Iris pigment epithelial cell (primary cell): ENCODE data around the gene FSCN2.

ENCODE experiments used
- DNase-seq: peaks from one replicate; pipeline ENCODE4 v3.0.0-alpha.2; 2011; ENCODE audit warnings: low read depth

The FSCN2 gene

DNA sequence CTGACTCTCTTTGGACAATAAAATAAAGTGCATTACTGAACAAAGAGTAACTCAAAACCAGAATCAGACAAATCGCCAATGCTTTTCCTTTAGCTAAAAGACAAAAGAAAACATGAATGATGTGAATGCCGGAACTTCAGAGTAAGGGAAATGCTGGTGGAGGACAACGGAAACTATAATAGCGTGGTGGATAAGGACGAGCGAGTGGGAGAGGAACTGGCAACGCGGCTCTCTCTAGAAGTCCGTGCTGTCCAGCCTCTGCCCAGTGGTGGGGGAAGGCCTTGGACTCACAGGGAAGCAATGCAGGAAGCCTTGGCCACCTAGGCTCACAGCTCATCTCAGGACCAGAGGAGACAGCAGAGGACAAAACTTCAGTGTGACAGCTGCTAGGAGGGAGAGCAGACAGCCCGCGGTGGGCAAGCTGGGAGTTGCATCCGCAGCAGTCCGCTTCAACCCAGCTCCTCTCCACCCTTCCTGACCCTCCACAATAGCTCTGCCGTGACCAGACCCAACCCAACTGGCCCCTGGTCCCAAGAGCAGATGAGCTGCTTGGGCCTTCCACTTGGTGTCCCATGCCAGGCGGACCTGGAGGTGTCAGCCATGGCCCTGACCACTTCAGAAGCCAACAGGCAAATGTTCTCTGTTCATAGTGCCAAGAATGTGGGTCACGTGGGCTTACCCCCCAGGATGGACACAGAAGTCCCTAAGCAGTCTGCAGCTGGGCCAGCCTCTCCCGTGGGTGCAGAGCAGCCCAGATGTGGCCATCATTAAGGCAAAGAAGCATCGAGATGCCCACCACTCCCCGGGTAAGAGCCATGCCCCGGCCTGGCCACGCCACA is 29.3 kb downstream of the FSCN2 start:
- DNase-seq: no peak

GRCh38 chr17:81558115-81558468 is 29.9 kb downstream of the FSCN2 start:
- DNase-seq: no peak

DNA sequence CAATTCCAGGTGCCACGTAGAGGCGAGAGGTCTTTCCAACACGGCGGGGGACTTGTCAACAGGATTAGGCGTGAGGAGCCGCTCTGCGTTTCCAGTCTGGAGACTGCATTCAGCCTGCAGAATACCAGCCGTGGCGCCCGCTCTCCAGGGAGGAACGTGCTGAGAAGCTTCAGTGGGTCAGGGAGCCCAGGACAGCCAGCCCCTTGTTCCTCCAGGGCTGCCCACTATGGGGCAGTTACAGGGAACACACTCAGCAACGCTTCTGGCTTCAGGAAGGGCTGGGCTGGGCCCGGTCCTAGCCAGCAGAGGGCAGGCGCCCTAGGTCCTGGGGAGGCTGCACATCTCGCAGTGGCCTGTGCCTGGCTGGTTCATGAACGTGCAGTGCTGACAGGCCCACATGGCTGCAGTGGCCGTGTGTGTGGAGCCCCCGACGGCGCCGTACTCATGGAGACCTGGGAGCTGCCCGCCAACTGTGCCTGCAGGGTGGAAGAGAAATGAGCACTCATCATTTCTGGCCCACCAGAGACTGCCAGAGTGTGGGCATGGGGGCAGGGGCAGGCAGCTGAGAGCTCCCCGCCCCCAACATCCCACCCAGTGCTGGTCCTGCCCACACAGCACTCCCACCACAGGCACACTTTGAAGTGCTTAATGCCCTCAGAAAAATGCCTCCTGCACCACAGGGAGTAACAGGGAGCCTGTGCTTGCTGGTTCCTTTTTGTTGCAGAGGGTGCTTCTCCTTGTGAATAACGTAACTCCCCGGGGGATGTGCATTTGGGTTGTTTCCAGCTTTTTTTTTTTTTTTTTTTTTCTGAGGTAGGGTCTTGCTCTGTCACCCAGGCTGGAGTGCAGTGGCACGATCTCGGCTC is 31.0 kb downstream of the FSCN2 start:
- DNase-seq: no peak

GRCh38 chr17:81561494-81561885 is 33.3 kb downstream of the FSCN2 start:
- peak; percentile 50 for DNase-seq

GRCh38 chr17:81563861-81564586 is 35.8 kb downstream of the FSCN2 start:
- DNase-seq: peak; percentile 97

- no peak for DNase-seq
Measured at GRCh38 chr17:81564778-81565177, 36.6 kb downstream of the FSCN2 start.

DNA sequence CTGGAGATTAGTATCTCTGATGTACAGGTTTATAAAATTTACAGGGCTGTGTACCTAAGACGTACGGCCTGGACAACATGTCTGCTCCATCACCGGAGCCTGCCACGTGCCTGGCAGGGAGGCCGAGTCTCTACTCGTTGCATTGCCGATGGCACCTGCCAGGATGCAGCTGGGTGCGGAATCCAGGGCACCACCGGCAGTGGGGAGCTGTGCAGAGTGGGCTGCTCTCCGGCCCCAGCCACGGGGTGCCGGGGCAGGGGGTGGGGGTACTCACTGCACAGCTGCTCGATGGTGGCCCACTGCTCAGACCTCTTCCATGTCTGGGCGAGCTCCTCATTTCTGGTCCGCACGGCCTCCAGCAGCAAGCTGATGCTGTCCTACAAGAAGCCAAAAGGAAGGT is 37.1 kb downstream of the FSCN2 start:
- no peak for DNase-seq

GRCh38 chr17:81566461-81567126 is 38.4 kb downstream of the FSCN2 start:
- peak; percentile 96 for DNase-seq

- no peak for DNase-seq
Measured at GRCh38 chr17:81567191-81567590, 39.0 kb downstream of the FSCN2 start.

DNA sequence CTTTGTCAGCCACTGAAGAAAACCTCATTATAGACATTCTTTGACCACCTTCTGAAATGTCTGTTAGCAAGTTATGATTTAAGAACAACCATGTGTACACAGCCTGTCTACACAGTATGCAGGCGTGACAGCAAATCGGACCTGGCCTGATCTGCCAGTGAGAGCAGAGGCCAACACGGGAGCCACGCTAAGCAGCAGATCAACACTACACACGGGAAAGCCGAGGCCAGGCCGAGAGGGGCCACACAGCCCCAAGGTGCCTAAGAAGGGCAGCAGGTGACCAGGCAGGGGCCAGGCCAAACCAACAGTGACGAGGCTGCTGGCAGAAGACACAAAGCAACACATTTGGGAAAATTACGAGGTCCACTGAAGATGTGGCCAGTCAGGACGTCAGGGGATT is 40.2 kb downstream of the FSCN2 start:
- DNase-seq: no peak

DNA sequence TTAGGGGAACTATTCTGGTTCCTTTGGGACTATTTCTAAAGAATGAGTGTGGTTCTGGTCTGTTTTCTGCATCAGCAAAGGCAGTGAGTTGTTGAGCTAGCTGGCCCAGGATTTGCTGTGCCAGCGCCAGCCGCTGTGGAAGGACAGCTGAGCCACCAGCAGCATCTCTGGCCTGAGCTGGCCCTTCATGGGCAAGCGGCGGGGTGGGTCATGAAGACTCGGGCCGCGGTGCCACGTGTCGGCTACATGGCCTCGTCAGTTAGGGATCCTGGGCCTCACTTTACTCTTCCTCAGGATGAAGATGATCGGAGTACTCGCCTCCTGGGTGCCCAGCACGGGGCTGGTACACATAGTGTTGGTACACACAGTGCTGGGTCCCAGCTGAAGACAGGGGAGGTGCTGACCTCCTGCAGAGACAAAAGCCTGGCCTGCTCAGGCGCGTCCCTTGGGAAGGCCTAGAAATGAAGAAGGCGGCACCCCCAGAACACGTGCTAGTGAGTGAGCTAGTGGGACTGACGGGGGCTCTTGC is 41.9 kb downstream of the FSCN2 start:
- no peak for DNase-seq

DNA sequence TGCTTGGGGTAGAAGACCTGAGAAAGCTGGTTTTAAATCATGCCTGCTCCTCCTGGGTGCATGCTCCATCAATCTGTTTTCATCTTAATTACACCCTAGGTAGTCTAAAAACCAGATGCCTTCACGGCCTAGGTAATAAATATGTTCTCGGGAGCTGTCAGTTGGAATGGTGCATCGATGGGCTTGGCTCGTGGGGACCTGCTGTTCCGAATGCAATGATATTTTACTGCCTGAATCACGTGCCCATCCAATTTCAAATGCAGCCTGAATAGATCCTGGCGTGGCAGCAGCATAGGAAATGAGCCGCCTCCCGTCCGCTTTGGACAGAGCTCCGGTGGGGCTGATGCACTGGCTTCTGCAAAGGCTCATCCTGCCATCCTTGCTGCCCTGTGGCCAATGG is 42.8 kb downstream of the FSCN2 start:
- DNase-seq: no peak

- DNase-seq: no peak
Measured at GRCh38 chr17:81572563-81573168, 44.5 kb downstream of the FSCN2 start.

- DNase-seq: no peak
Measured at GRCh38 chr17:81573794-81574642, 45.8 kb downstream of the FSCN2 start.

DNA sequence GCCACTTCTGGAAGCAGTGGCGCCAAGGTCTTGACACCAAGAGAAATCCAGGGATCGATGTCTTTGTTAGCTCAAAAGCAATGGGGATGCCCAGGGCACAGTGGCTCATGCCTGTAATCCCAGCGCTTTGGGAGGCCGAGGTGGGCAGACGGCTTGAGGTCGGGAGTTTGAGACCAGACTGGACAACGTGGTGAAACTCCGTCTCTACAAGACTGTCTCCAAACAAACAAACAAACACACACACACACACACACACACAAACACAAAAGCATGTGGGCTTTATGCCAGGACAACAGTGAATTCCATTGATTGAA is 46.4 kb downstream of the FSCN2 start:
- no peak for DNase-seq

- no peak for DNase-seq
Measured at GRCh38 chr17:81575836-81576235, 47.7 kb downstream of the FSCN2 start.

DNA sequence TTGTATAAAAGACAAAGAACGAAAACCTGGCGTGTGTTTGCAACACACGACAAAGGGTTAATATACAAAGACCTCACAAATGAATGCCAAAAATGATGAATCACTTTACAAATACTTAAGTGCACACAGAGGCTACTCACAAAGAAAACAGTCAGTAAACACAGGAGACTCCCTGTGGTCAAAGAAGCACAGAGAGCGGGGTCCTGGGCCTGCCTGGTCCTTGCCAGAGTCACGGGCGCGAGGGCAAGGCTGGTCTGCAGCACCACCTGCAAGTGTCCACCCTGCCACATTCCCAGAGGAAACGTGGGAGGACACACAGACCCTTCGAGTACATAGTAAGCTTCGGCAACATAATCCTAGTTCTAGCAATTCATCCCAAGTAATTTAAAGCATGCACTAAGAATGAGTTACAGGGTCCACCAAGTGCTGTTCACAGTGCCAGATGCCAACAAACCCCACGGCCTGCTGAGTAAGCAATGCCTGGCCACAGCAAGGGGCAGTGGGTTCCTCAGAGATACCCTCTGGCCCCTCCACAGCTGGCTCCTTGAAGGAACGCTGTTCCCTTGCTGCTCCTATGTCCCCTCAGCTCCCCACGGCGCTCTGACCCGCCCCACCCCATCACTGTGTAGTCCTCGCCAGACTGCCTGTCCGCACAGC is 48.6 kb downstream of the FSCN2 start:
- peak; percentile 91 for DNase-seq

DNA sequence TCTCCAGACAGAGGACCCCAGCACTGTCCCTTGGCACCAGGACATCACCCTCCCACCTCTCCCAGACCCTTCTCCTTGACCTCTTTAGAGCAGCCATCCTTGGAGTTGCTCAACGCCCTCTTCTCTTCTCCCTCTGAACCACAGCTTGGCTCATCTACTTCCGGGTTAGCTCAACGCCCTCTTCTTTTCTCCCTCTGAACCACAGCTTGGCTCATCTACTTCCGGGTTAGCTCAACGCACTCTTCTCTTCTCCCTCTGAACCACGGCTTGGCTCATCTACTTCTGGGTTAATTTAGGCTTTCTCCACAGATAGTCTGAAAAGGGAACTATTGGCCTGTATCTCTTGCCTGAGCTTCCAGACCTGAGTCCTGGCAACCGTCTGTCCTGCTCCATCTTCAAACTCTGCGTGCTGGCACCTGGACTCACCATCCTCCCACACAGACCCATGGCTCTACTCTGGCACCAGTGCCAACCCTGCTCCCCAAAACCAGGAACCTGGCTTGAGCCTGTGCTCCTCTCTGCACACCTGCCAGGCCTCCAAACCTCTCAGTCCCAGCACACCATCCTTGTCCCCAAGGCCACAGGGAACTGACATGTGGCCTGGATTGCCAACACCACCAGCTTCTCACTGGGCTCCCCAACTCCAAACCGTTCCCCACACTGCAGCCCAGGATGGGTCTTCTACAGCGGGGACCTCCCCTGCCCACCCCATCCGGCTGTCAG is 49.3 kb downstream of the FSCN2 start:
- DNase-seq: no peak

- DNase-seq: no peak
Measured at GRCh38 chr17:81578038-81578441, 49.9 kb downstream of the FSCN2 start.
